HG03520 (cell line): Measurements from ENCODE around the gene RYR1.
"Not testable (repeated sequence)": the region's sequence is repeated elsewhere in the genome, so short reads cannot be mapped to it uniquely, and the experiment has no call there.

Source experiments
- ATAC-seq: cut with Tn5 transposase; IDR thresholded peaks from one replicate; pipeline ENCODE4 v1.9.1; 2021; ENCODE audit warnings: mild to moderate bottlenecking, moderate library complexity; ENCODE audit not compliant: unreplicated experiment

The RYR1 gene

GRCh38 chr19:38512277-38512676 lies 78.8 kb downstream of the RYR1 start:
- no peak for ATAC-seq

- ATAC-seq: not testable (repeated sequence)
Observed at GRCh38 chr19:38513156-38513555, 79.7 kb downstream of the RYR1 start.

- no peak for ATAC-seq
Observed at GRCh38 chr19:38513762-38514167, 80.3 kb downstream of the RYR1 start.

GRCh38 chr19:38514812-38515633 lies 81.5 kb downstream of the RYR1 start:
- no peak for ATAC-seq

GRCh38 chr19:38515896-38516295 lies 82.4 kb downstream of the RYR1 start:
- ATAC-seq: no peak

- no peak for ATAC-seq
Observed at GRCh38 chr19:38516802-38517201, 83.3 kb downstream of the RYR1 start.

GRCh38 chr19:38517321-38517720 lies 83.8 kb downstream of the RYR1 start:
- no peak for ATAC-seq

GRCh38 chr19:38517980-38518379 lies 84.5 kb downstream of the RYR1 start:
- not testable (repeated sequence) for ATAC-seq

GRCh38 chr19:38519168-38519567 lies 85.7 kb downstream of the RYR1 start:
- no peak for ATAC-seq

GRCh38 chr19:38519988-38520387 lies 86.5 kb downstream of the RYR1 start:
- ATAC-seq: no peak

- no peak for ATAC-seq
Observed at GRCh38 chr19:38522915-38523314, 89.4 kb downstream of the RYR1 start.

GRCh38 chr19:38523319-38523718 lies 89.8 kb downstream of the RYR1 start:
- ATAC-seq: no peak

GRCh38 chr19:38524369-38524768 lies 90.9 kb downstream of the RYR1 start:
- no peak for ATAC-seq

GRCh38 chr19:38524994-38525634 lies 91.6 kb downstream of the RYR1 start:
- ATAC-seq: no peak

- no peak for ATAC-seq
Observed at GRCh38 chr19:38526430-38526829, 92.9 kb downstream of the RYR1 start.

GRCh38 chr19:38527466-38528136 lies 94.1 kb downstream of the RYR1 start:
- ATAC-seq: no peak

- no peak for ATAC-seq
Observed at GRCh38 chr19:38528213-38528755, 94.8 kb downstream of the RYR1 start.

- ATAC-seq: no peak
Observed at GRCh38 chr19:38528931-38529330, 95.4 kb downstream of the RYR1 start.

GRCh38 chr19:38531515-38531914 lies 98.0 kb downstream of the RYR1 start:
- no peak for ATAC-seq

- no peak for ATAC-seq
Observed at GRCh38 chr19:38532939-38533338, 99.4 kb downstream of the RYR1 start.

GRCh38 chr19:38534574-38534973 lies 101.1 kb downstream of the RYR1 start:
- ATAC-seq: no peak

- no peak for ATAC-seq
Observed at GRCh38 chr19:38535212-38535611, 101.7 kb downstream of the RYR1 start.
